Transverse colon (tissue), 4 donors: ENCODE measurements around the gene SLC29A3.

Experiments
- POLR2A ChIP-seq: fragments of 450-650 bp; IDR thresholded peaks from one replicate; pipeline ENCODE4 v1.6.1; 2016; ENCODE audit warnings: antibody characterized with exemption, mild to moderate bottlenecking, moderate library complexity
- POLR2AphosphoS5 ChIP-seq, 3 donors: sonication (generic); formaldehyde crosslinking; IDR thresholded peaks; one replicate each; pipeline ENCODE4 v1.6.1; 2016; ENCODE audit warnings: antibody characterized with exemption in 3 of 3
- TF ChIP-seq, protein P1 (sequence below), 5 experiments: fragments of 200-600 bp in 3 of 5; fragments of 450-650 bp in 2 of 5; sonication (generic) in 3 of 5; IDR thresholded peaks; 1 replicate in 2 of 5; 2 replicates in 3 of 5; pipeline ENCODE4 v1.5.1; 2016 to 2017; ENCODE audit warnings: antibody characterized with exemption in 5 of 5, inconsistent platforms in 3 of 5, mild to moderate bottlenecking in 2 of 5, moderate library complexity in 1 of 5

DNA sequence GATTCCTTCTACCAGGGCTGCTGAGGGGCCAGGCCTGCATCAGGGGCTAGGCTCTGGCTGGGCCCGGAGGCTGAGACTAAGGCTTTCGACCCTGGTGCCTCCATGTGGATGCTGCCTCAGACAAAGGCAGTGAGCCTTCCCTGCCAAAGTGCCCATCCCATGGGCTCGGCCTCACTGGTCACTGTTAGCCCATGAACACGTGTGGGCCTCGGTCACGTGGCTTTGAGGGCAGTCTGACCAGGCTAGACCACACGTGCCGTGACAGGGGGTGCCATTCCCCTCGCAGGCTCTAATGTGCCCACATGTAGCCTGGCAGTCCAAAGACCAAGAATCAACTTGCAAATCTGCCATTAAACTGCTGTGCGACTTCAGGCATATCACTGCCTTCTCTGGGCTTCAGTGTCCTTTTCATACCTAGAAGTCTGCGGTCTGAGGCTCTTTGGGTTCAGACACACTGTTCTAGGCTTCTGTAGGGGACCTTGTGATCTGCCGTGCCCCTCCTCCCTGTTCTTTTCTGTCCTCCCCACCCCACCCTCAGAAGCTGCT, 17.6 kb upstream of the SLC29A3 start:
- TF ChIP-seq, protein P1, sequence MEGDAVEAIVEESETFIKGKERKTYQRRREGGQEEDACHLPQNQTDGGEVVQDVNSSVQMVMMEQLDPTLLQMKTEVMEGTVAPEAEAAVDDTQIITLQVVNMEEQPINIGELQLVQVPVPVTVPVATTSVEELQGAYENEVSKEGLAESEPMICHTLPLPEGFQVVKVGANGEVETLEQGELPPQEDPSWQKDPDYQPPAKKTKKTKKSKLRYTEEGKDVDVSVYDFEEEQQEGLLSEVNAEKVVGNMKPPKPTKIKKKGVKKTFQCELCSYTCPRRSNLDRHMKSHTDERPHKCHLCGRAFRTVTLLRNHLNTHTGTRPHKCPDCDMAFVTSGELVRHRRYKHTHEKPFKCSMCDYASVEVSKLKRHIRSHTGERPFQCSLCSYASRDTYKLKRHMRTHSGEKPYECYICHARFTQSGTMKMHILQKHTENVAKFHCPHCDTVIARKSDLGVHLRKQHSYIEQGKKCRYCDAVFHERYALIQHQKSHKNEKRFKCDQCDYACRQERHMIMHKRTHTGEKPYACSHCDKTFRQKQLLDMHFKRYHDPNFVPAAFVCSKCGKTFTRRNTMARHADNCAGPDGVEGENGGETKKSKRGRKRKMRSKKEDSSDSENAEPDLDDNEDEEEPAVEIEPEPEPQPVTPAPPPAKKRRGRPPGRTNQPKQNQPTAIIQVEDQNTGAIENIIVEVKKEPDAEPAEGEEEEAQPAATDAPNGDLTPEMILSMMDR (IDR thresholded peaks at IDR 0.05) = no peak
- no peak for TF ChIP-seq POLR2A
- TF ChIP-seq POLR2AphosphoS5 (IDR thresholded peaks at IDR 0.05) = no peak
